IMR-90 (cell line): Measurements from ENCODE around the gene GRB10. TPM values are rescaled to one million over a fixed set of nuclear protein-coding genes. Genes with fewer than 3 reads are reported as not detected.

Experiments
- ATAC-seq: fragments of 200-7000 bp; cut with Tn5 transposase; 2 replicates; pipeline ENCODE4 v1.9.1; 2020; ENCODE audit warnings: low read depth, mild to moderate bottlenecking, moderate library complexity
- BruUV-seq: library from RNA; stranded (reverse); fragments of 400-500 nt; replicated peaks from 2 replicates; lab custom pipeline; 2021; lab: Mats Ljungman, UMichigan
- CTCF ChIA-PET: fragments of 300-600 bp; formaldehyde crosslinking; extraction: SDS; loops from one replicate; lab custom pipeline; 2021; ENCODE audit warnings: antibody characterized with exemption; lab: Yijun Ruan, JAX
- POLR2A ChIA-PET: fragments of 300-600 bp; sonication (Branson Sonifier 250); formaldehyde crosslinking; loops from one replicate; lab custom pipeline; 2022; ENCODE audit warnings: antibody characterized with exemption; ENCODE audit not compliant: unreplicated experiment; lab: Charles Lee
- DNase-seq: peaks from one replicate; pipeline ENCODE4 v3.0.0; 2013
- H2AFZ ChIP-seq: replicated peaks from 2 replicates; pipeline ENCODE3; 2013; ENCODE audit warnings: low read length, mild to moderate bottlenecking; ENCODE audit not compliant: poor library complexity
- H2AK5ac ChIP-seq: 2 replicates; pipeline ENCODE4 v1.6.1; 2013; ENCODE audit warnings: low read depth, low read length, inconsistent platforms
- H2AK9ac ChIP-seq: replicated peaks from 2 replicates; pipeline ENCODE3; 2013; ENCODE audit warnings: mild to moderate bottlenecking, low read depth, low read length, moderate library complexity; ENCODE audit not compliant: poor library complexity
- H2BK120ac ChIP-seq: 2 replicates; pipeline ENCODE4 v1.6.1; 2013; ENCODE audit warnings: low read depth, low read length, inconsistent platforms
- H2BK15ac ChIP-seq: 3 replicates; pipeline ENCODE4 v1.6.1; 2013; ENCODE audit warnings: low read depth, low read length, inconsistent platforms
- H2BK20ac ChIP-seq: 2 replicates; pipeline ENCODE4 v1.6.1; 2013; ENCODE audit warnings: low read depth, mild to moderate bottlenecking, inconsistent platforms, low read length, moderate library complexity
- H2BK5ac ChIP-seq: 2 replicates; pipeline ENCODE4 v1.6.1; 2013; ENCODE audit warnings: mild to moderate bottlenecking, low read depth, low read length, inconsistent platforms; ENCODE audit not compliant: poor library complexity, severe bottlenecking
- H3K14ac ChIP-seq: replicated peaks from 2 replicates; pipeline ENCODE4 v1.6.1; 2013; ENCODE audit warnings: low read depth, low read length, inconsistent platforms
- H3K18ac ChIP-seq: 2 replicates; pipeline ENCODE4 v1.6.1; 2013; ENCODE audit warnings: low read depth, low read length, control low read depth
- H3K23ac ChIP-seq: 2 replicates; pipeline ENCODE4 v1.6.1; 2013; ENCODE audit warnings: low read depth, low read length, inconsistent platforms
- H3K27ac ChIP-seq: 2 replicates; pipeline ENCODE4 v1.5.1; 2013; ENCODE audit warnings: mild to moderate bottlenecking, control low read depth, low read length; ENCODE audit not compliant: insufficient read depth
- H3K27me3 ChIP-seq: 2 replicates; pipeline ENCODE4 v1.6.1; 2013; ENCODE audit warnings: low read length; ENCODE audit not compliant: control insufficient read depth, insufficient read depth
- H3K36me3 ChIP-seq: 2 replicates; pipeline ENCODE4 v1.6.1; 2013; ENCODE audit warnings: low read length, mixed read lengths; ENCODE audit not compliant: control insufficient read depth, insufficient read depth
- H3K4ac ChIP-seq: 2 replicates; pipeline ENCODE4 v1.6.1; 2013; ENCODE audit warnings: low read depth, low read length, inconsistent platforms
- H3K4me1 ChIP-seq: 2 replicates; pipeline ENCODE4 v1.6.1; 2013; ENCODE audit warnings: low read length, mixed read lengths; ENCODE audit not compliant: control insufficient read depth, insufficient read depth
- H3K4me2 ChIP-seq: 2 replicates; pipeline ENCODE4 v1.6.1; 2013; ENCODE audit warnings: low read depth, mild to moderate bottlenecking, control low read depth, low read length, moderate library complexity
- H3K4me3 ChIP-seq: 2 replicates; pipeline ENCODE4 v1.5.1; 2013; ENCODE audit warnings: low read depth, mild to moderate bottlenecking, control low read depth, low read length, moderate library complexity; ENCODE audit not compliant: insufficient read depth
- H3K56ac ChIP-seq: 2 replicates; pipeline ENCODE4 v1.6.1; 2013; ENCODE audit warnings: low read length, inconsistent platforms; ENCODE audit not compliant: insufficient read depth; ENCODE audit errors: extremely low read depth
- H3K79me1 ChIP-seq, 2 experiments: 2 replicates each; pipeline ENCODE4 v1.6.1; 2013; ENCODE audit warnings: low read length in 2 of 2, inconsistent platforms in 1 of 2, low read depth in 1 of 2
- H3K9ac ChIP-seq: 2 replicates; pipeline ENCODE4 v1.6.1; 2013; ENCODE audit warnings: low read depth, low read length, control low read depth
- H3K9me1 ChIP-seq: 2 replicates; pipeline ENCODE4 v1.6.1; 2013; ENCODE audit warnings: low read length, inconsistent platforms; ENCODE audit not compliant: insufficient read depth
- H3K9me3 ChIP-seq: 2 replicates; pipeline ENCODE4 v1.6.1; 2013; ENCODE audit warnings: low read length; ENCODE audit not compliant: control insufficient read depth, insufficient read depth
- H4K20me1 ChIP-seq: 2 replicates; pipeline ENCODE4 v1.6.1; 2013; ENCODE audit warnings: low read length, inconsistent platforms; ENCODE audit not compliant: insufficient read depth
- H4K5ac ChIP-seq: 2 replicates; pipeline ENCODE4 v1.6.1; 2013; ENCODE audit warnings: mild to moderate bottlenecking, low read depth, low read length, control low read depth
- H4K8ac ChIP-seq, 2 experiments: 2 replicates each; pipeline ENCODE4 v1.6.1; 2013; ENCODE audit warnings: low read depth in 2 of 2, low read length in 2 of 2, control low read depth in 1 of 2, inconsistent platforms in 1 of 2
- H4K91ac ChIP-seq: 2 replicates; pipeline ENCODE4 v1.6.1; 2013; ENCODE audit warnings: low read depth, low read length, inconsistent platforms; ENCODE audit not compliant: insufficient read depth
- BHLHE40 ChIP-seq: fragments of 150-350 bp; IDR thresholded peaks from 2 replicates; pipeline ENCODE4 v1.6.1; 2016; ENCODE audit warnings: mild to moderate bottlenecking, low read depth, low read length
- CEBPB ChIP-seq: IDR thresholded peaks from 2 replicates; pipeline ENCODE4 v1.6.1; 2012; ENCODE audit warnings: low read depth, low read length, improper control_type of control experiment
- CHD1 ChIP-seq: IDR thresholded peaks from 2 replicates; pipeline ENCODE4 v1.6.1; 2012; ENCODE audit warnings: low read depth, low read length, improper control_type of control experiment
- CTCF ChIP-seq: conservative IDR thresholded peaks from 2 replicates; pipeline ENCODE4 v1.5.1; 2012; ENCODE audit warnings: mild to moderate bottlenecking, low read depth, low read length, improper control_type of control experiment
- ELK1 ChIP-seq: fragments of 150-350 bp; IDR thresholded peaks from 2 replicates; pipeline ENCODE4 v1.6.1; 2016; ENCODE audit warnings: low read depth, mild to moderate bottlenecking, low read length, moderate library complexity, borderline replicate concordance
- FOS ChIP-seq: fragments of 150-350 bp; IDR thresholded peaks from 2 replicates; pipeline ENCODE4 v1.6.1; 2016; ENCODE audit warnings: low read depth, low read length
- MAFK ChIP-seq: IDR thresholded peaks from 2 replicates; pipeline ENCODE4 v1.6.1; 2012; ENCODE audit warnings: low read depth, low read length, improper control_type of control experiment
- MAZ ChIP-seq: IDR thresholded peaks from 2 replicates; pipeline ENCODE4 v1.6.1; 2012; ENCODE audit warnings: low read depth, mild to moderate bottlenecking, low read length, improper control_type of control experiment, moderate library complexity, borderline replicate concordance
- MXI1 ChIP-seq: IDR thresholded peaks from 2 replicates; pipeline ENCODE4 v1.6.1; 2012; ENCODE audit warnings: low read depth, mild to moderate bottlenecking, low read length, moderate library complexity, borderline replicate concordance
- NFE2L2 ChIP-seq: fragments of 150-350 bp; IDR thresholded peaks from 2 replicates; pipeline ENCODE4 v1.6.1; 2016; ENCODE audit warnings: low read depth, mild to moderate bottlenecking, low read length
- POLR2A ChIP-seq: IDR thresholded peaks from 2 replicates; pipeline ENCODE4 v1.6.1; 2012; ENCODE audit warnings: mild to moderate bottlenecking, low read depth, low read length
- RAD21 ChIP-seq: IDR thresholded peaks from 2 replicates; pipeline ENCODE4 v1.6.1; 2012; ENCODE audit warnings: low read length, improper control_type of control experiment
- RCOR1 ChIP-seq: IDR thresholded peaks from 2 replicates; pipeline ENCODE4 v1.6.1; 2012; ENCODE audit warnings: mild to moderate bottlenecking, low read length, improper control_type of control experiment; ENCODE audit not compliant: insufficient replicate concordance
- RFX5 ChIP-seq: IDR thresholded peaks from 2 replicates; pipeline ENCODE4 v1.8.0; 2012; ENCODE audit warnings: low read depth, mild to moderate bottlenecking, low read length, moderate library complexity
- SMC3 ChIP-seq: fragments of 150-350 bp; IDR thresholded peaks from 2 replicates; pipeline ENCODE4 v1.6.1; 2016; ENCODE audit warnings: low read depth, mild to moderate bottlenecking, antibody characterized with exemption, low read length, moderate library complexity
- USF2 ChIP-seq: fragments of 150-350 bp; IDR thresholded peaks from 2 replicates; pipeline ENCODE4 v1.6.1; 2017; ENCODE audit warnings: mild to moderate bottlenecking, antibody characterized with exemption, low read length, low read depth
- WGBS, 2 experiments: methylation state at CpG; one replicate each; pipeline versions ENCODE4 v1.1.5 to v1.1.7; 2013; ENCODE audit warnings: missing lambda C conversion rate in 2 of 2; ENCODE audit not compliant: insufficient read length in 1 of 2; ENCODE audit errors: extremely low coverage in 2 of 2; 5-methylcytosine and 5-hydroxymethylcytosine counted together
- dilution Hi-C: fragments of 300-500 bp; cut with HindIII; formaldehyde crosslinking; loops from one replicate; pipeline ENCODE4 v1.14.3; 2018; ENCODE audit warnings: low sequenced_read_pairs; ENCODE audit not compliant: unreplicated experiment
- in situ Hi-C: fragments of 300-500 bp; cut with MboI; formaldehyde crosslinking; loops from 3 replicates; pipeline ENCODE4 v1.14.3; 2019; ENCODE audit warnings: low sequenced_read_pairs, inconsistent platforms, mixed read lengths
- intact Hi-C: fragments of 100-400 bp; cut with micrococcal nuclease; formaldehyde crosslinking; loops from 2 replicates; pipeline ENCODE4 v1.10.0; 2022
- polyA plus RNA-seq, 3 experiments: library from polyadenylated mRNA; depleted of rRNA; stranded (reverse); fragments of >200 nt; gene quantifications; 2 replicates each; pipeline ENCODE4 v1.2.3, GENCODE V29; 2012; ENCODE audit warnings: low replicate concordance in 1 of 3
- total RNA-seq: library from RNA; depleted of rRNA; stranded (reverse); fragments of >200 nt; gene quantifications from 2 replicates; pipeline ENCODE4 v1.2.3, GENCODE V29; 2012

Gene GRB10
- total and polyA plus RNA-seq, 2 of the 4 experiments (the other 2 are of a cell fraction) = 6.3 to 15.1 TPM

- H2BK20ac ChIP-seq = no peak overlapping the region
- in situ Hi-C loops (no loop called here), intact Hi-C loops (no loop called here), dilution Hi-C loops (no loop called here)
- DNase-seq (no peak), ATAC-seq (no peak)
- H2BK15ac ChIP-seq = no peak overlapping the region
- H2BK120ac ChIP-seq = no peak overlapping the region
- no peaks in the 10 kb centered on the region for H3K9me3 ChIP-seq
- H3K14ac ChIP-seq = no peak overlapping the region
- no peaks in the 10 kb centered on the region for H3K4me1 ChIP-seq
- H2AK9ac ChIP-seq = no peak overlapping the region
- 83% methylated on average over 1 of the region's 7 CpGs; no CpG with 5 or more reads in 1 of the 2 experiments for WGBS, 2 experiments
- peaks cover 11 to 35% of the 10 kb centered on the region in 2 experiments for H3K79me1 ChIP-seq
- ChIA-PET POLR2A (no interaction called here), CTCF (no interaction called here)
- no peak overlapping the region for H3K4me3 ChIP-seq
- H3K18ac ChIP-seq = no peak overlapping the region
- H3K9me1 ChIP-seq = peaks cover 9% of the 10 kb centered on the region; the same call in 1 of the 2 replicates
- H3K36me3 ChIP-seq = peaks cover 9% of the 10 kb centered on the region; the same call in 1 of the 2 replicates
- H4K91ac ChIP-seq = no peak overlapping the region
- H3K23ac ChIP-seq = no peak overlapping the region
- TF ChIP-seq CTCF = no peak
- no peak for TF ChIP-seq CEBPB
- TF ChIP-seq POLR2A = no peak
- TF ChIP-seq BHLHE40 = no peak
- no peak for TF ChIP-seq SMC3
- no peak for TF ChIP-seq ELK1
- no peak for TF ChIP-seq CHD1
- TF ChIP-seq RFX5 = no peak
- TF ChIP-seq RAD21 = no peak
- no peak for TF ChIP-seq RCOR1
- TF ChIP-seq FOS = no peak
- no peak for TF ChIP-seq MAZ
- TF ChIP-seq USF2 = no peak
- TF ChIP-seq MXI1 = no peak
- TF ChIP-seq MAFK = no peak
- TF ChIP-seq NFE2L2 = no peak
- H4K5ac ChIP-seq = no peak overlapping the region
- H3K4me2 ChIP-seq = no peak overlapping the region
- no peaks in the 10 kb centered on the region for H3K27me3 ChIP-seq
- no peak overlapping the region for H4K8ac ChIP-seq
- no peak overlapping the region for H2BK5ac ChIP-seq
- no peak overlapping the region for H3K56ac ChIP-seq
- H2AK5ac ChIP-seq = no peak overlapping the region
- no peak overlapping the region for H3K27ac ChIP-seq
- H2AFZ ChIP-seq = no peak overlapping the region
- BruUV-seq = no TSS peak
- peaks cover 25% of the 10 kb centered on the region; the same call in 1 of the 2 replicates for H4K20me1 ChIP-seq
- H3K4ac ChIP-seq = no peak overlapping the region
- H3K9ac ChIP-seq = no peak overlapping the region
These were observed 37.4 kb downstream of the GRB10 start for GRCh38 chr7:50745336-50745735.
